Left renal pelvis (tissue), 4 donors: ENCODE results near the gene PTDSS2. TPM values are rescaled to one million over a fixed set of nuclear protein-coding genes. Genes with fewer than 3 reads are reported as not detected.
"Not testable (repeated sequence)": the region's sequence is repeated elsewhere in the genome, so short reads cannot be mapped to it uniquely, and the experiment has no call there.

Source experiments
- DNase-seq, 4 donors: peaks; one replicate each; pipeline ENCODE4 v3.0.0-alpha.2; 2013; ENCODE audit warnings: low read depth in 4 of 4, low spot score in 3 of 4
- polyA plus RNA-seq, 4 donors: library from polyadenylated mRNA; unstranded; fragments of 120-200 nt; gene quantifications; one replicate each; pipeline ENCODE4 v1.2.1, GENCODE V29; 2013; ENCODE audit not compliant: insufficient read length in 4 of 4

The PTDSS2 gene
- polyA plus RNA-seq, 4 donors: 22.9 to 46.4 (median 31.0) TPM

DNA sequence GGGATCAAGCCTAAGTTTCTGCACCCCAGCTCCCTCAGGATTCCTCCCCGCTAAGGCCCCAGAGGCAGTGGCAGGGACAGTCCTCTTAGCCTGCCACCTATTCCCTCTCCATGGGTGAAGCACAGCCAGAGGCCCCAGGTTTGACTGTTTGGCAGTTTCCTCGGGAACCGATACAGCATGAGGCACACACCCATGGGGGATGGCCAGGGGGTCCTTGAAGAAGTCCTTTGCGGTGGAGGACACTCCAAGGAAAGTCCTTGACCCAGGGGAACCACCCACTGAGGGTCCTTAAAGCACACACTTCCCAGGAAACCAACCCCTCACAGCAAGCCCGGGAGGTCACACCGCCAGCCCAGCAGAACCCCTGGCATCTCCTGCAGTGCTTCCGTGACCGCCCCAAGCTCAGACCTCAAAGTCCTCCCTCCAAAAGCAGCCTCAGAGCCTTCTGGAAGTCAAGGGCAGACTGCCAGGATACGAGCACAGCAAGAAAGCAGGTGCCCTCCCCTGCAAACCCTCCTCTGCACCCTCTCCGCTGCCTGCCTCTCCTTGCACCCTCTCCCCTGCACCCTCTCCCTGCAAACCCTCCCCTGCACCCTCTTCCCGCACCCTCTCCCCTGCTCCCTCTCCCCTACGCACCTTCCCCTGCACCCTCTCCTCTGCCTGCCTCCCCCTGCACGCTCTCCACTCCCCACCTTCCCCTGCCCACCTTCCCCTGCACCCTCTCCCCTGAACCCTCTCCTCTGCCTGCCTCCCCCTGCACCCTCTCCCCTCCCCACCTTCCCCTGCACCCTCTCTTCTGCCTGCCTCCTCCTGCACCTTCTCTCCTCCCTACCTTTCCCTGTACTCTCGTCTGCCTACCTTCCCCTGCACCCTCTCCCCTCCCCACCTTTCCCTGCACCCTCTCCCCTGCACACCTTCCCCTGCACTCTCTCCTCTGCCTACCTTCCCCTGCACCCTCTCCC, 36.7 kb upstream of the PTDSS2 start:
- no peak for DNase-seq

DNA sequence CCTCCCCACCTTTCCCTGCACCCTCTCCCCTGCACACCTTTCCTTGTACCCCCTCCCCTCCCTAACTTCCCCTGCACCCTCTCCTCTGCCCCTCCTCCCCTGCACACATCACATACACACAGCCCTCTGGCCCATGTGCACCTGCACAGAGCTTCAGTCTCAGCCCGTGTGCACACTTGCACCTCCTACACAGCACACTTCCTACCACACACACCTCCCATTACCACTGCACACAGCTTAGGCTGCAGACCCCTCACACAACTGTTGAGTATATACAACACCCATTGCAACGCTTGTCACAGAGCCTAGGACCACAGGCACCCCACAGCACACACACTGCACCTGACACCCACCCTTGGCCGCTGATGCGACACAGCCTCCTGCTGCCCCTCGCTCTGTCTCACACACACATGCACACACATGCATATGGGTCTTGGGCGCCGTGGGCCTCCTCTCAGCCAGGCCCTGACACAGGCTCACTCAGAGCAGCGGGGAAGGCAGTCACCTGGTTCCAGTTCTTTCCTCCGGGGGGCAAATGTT, 35.7 kb upstream of the PTDSS2 start:
- DNase-seq: no peak

DNA sequence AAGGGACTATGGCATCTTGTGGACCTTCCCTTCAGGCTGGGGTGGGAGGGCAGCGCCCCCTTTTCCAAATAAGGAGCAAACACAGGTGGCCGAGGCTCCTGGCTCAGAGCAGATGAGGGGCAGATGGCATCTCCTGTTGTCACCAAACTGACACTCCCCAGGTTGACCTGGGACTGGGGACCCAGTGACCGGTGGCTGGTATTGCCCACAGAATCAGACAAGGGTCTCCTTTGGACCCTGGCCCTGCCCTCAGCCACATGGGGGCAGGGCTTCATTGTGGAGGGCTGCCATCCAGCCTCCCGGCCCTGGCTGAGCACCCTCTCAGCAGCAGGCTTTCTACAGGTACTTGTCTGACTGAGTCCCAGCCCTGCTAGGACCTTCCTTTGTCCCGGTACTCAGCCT, 34.4 kb upstream of the PTDSS2 start:
- DNase-seq: no peak

DNA sequence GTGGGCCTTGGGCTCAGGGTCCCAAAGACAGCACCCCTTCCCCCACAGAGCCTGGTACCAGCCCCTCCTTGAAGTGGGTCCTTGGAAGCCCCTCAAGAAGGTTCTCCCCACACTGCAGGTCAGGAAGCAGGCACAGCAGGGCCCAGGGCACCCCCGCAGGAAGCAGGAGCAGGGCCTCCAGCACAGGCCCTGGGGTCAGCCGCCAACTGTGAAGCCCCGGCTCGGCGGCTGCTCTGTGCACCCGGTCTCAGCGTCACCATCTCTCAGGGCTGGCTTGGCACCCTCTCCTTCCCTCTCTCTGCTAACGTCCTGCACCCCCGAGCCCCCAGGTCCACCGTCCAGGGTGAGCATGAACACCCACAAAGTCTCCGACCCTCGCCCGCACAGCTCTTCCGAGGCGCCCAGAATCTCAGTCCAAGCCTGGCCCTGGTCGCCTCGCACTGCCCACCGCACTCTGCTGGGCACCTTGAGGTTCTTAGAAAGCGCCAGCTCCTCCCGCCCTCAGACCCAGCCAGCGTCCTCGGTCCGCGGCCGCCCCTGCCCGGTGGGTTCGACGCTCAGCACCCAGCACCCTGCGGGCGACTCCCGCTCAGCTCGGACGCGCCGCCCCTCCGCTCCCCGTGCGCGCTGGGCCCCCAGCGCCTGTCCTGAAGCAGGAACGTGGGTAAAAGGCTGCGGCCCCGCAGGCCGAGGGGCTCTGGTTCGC, 33.9 kb upstream of the PTDSS2 start:
- no peak for DNase-seq

DNA sequence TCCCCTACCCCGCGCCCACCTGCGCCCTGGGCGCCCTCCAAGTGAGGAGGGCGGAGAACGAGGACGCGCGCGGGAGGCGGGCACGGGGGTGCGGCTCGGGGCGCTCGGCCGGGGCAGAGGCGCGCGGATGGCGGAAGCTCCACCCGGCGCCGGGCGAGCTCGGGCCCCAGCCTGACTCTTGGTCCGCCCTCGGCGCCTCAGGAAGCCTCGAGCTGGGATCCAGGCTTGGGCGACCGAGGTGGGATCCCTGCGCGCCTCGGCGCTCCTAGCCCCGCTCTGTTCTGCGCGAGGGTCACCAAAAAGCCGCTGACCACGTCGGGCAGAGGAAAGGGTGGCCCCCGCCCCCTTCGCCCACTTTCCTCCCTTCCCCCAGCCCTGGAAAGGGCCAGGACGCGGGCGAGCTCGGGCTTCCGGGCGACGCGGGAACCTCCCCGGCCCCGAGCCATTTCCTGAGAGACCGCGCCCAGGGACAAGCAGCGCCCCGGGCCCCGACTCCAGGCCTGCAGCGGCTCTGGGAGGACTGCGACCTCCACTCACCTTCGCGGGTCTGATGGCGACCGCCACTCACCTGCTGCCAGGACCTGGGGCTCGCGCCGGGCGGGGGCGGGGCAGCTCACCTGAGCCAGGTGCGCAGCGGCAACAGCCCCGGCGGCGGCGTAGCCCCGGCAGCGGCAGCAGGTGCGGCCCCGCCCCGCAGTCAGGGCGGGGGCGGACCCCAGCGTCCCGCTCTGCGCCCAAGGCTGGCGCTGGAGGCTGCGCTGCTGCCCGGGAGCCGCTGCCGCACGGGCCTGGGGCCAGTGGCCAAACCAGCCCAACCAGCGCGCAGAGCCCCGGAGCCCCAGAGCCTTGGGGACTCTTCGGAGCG, 33.1 kb upstream of the PTDSS2 start:
- no peak for DNase-seq

DNA sequence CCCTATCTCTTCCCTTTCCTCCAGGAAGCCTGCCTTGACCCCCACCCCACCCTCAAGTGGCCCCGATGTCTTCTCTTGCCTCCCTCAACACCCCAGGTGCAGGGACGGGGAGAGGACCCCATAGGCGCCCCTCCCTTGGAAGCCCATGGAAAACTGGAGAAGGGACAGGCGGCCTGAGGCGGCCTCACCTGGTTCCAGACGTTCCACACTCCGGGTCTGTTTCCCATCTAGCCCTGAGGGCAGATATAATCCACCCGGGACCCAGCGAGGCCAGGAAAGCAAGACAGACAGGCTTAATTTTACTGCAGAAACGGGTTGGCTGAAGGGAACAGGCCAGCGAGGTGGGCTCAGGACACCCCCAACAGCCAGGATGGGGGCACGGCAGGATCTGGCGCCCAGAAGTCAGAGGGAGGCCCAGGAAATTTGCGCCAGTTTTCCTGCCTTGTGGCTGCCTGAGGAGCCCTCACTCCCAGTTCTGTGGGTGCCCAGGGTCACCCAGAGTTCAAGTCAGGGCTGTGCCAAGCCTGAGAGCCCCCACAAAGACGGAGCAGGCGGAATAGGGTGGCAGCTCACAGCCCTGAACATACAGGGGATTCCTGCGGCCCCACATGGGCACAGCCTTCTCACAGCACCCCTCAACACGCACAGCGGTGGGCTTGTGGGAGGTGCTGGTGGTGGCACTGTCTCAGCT, 32.3 kb upstream of the PTDSS2 start:
- DNase-seq: no peak

DNA sequence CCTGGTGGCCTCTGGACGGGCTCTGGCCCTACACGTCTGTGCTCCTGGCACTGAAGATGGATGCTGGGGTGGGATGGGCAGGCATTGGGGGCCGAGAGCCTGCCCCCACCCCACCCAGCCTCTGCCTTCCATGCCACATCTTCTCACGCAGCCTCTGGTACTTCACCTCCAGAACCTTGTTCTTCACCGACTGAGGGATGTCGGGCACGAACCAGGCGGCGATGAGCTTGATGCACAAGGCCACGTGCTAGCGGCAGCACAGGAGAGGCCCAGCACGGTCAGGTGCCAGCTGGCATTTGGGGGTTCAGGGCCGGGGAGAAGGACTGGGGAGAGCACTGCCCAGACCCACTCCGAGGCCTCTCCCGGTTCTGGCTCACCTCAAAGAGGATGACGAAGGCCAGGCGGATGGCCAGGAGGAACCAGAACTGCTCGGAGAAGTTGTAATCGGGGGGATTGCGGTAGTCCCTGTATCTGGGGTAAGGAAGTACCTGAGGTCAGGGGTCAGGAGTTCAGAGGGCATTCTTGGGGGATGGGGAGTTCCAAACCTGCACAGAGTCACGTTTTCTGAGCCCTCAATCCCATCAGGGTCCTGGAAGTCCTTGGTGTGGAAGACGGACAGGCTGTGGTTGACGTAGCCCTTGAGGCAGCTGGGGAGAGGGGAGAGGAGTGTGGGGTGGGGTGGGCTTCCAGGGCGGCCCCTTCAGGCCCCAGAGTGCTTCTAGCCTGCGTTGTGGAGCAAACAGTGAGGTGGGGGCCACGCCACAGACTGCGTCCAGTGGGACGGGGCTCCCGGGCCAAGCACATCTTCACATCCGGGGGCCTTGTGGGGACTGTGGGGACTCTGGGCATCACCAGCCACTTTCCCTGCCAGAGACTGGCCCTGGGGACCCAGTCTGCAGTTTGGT, 31.5 kb upstream of the PTDSS2 start:
- no peak for DNase-seq

DNA sequence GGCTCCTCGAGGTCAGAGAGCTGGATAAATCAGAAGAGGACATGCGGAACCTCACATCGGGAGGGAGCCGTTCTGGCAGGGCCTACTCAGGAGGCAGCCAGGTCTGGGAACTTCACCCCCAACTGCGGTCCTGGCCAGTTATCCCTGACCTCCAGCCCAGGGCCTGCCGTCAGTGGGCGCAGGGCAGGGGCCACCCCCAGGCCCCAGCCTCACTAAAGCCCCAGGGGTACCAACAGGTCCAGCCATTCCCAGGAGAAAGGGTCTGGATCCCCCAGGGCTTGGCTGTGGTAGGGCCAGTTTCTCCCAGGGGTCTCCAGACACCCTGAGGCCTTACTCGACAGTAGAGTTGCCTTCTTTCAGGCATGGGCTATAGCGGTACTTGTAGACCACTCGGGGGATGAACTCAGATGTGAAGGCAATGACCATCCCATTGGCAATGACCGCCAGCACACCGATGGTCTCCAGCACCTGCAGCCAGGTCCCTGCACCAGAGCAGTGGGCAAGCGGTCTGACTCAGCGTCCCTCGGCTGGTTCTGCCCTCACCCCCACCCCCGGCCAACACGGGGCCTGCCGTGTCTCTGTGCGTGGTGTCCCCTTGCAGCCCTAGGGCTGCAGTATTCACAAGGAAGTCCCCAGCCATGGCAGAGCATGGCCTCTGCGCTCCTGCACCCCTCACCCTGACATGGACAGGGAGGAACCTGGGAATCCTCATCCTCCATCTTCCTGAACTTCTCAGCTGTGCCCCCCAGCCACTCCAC, 30.7 kb upstream of the PTDSS2 start:
- DNase-seq: no peak

DNA sequence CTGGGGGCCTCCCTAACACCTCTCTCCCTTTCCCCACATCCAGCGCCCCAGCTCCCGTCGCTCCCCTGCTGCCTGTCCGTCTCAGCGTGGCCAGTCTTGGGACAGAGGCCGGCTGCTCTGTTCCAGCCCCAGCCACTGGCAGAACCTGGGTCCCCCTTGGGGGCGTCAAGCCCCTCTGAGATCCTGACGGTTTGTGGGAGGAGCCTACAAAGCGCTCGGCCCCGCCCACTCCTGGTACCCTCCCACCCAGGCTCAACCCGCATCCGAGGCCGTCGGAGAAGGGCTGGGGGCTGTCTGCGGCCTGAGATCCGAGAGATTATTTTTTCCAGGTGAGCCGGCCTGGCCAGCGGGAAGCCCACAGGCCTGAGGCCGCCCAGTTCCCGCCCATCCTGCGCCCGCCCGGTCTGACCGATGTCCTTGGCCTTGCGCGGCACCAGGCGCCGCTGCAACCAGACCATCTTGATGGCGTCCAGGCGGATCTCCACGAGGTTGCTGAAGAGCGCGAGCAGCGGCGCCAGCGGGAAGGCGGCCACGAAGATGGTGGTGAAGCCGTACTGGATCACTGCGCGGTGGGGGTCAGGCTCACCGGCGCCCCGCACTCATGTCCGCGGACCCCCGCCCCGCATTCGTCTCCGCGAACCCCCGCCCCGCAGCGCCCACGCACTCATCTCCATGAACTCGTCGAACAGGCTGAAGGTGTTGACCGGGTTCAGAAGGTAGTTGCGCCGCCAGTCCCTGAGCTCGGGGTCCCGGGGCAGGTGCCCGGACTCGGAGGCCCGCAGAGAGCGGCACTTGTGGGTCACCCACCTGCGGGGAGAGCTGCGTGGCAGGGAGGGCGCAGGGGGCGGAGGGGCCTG, 29.8 kb upstream of the PTDSS2 start:
- DNase-seq: no peak

DNA sequence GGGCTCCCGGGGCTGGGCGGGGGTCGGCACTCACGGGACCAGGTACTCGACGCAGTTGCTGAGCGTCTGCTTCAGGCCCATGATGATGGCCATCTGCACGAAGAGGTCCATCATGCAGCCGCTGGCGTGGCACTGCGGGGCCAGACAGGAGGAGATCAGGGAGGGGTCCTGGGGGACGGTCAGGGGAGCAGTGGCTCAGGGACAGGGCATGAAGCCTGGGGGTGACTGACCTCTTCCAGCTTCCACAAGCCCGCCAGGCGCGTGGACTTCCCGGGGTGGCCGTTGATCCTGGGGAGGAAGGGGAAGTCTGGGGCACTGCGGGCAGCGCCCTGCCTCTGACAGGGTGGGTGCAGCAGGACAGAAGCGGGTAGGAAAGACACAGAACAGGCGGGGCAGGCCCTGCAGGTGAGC, 29.2 kb upstream of the PTDSS2 start:
- no peak for DNase-seq

DNA sequence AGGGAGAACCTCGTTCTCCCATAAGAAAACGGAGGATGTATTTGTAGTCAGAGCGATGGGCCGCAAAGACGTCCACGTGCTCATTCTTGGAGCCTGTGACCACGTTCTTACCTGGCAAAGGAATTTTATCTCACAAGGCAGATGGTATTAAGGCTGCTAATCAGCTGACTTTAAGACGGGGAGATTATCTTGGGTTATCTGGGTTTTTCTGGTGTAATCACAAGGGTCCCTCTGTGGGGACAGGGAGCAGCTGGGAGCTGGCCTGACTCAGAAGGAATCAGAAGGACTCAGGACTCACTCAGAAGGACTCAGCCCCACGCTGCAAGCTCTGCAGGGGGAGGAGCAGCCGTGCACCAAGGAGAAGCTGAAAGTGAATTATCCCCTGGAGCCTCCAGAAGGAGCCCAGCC, 27.8 kb upstream of the PTDSS2 start:
- no peak for DNase-seq

DNA sequence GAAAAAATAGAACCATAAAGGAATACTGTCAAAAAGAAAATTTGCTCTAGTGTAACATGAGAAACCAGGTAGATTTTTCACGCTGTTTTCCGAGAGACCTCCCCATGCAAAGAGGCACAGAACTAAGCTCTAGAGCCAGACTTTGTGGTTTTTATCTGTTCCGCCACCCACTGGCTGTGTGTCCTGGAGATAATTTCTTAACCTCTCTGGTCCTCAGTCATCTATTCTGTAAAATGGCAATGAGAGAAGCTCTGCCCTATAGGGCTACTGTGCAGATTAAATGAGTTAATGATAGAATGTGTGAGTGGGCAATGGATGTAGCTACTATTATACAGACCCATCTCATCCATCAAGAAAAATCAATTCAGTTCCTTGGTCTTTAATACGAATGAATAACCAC, 25.8 kb upstream of the PTDSS2 start:
- DNase-seq: no peak

DNA sequence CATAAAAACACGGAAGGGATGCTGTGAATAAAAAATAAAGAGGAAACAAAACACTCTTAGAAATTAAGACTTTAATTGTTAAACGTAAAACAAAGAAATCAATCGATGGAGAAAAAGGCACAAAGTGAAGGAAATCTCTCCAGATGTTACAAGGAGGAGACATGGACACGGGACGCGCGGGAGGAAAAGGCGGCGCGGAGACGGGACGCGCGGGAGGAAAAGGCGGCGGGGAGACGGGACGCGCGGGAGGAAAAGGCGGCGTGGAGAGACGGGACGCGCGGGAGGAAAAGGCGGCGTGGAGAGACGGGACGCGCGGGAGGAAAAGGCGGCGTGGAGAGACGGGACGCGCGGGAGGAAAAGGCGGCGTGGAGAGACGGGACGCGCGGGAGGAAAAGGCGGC, 25.3 kb upstream of the PTDSS2 start:
- not testable (repeated sequence) for DNase-seq

DNA sequence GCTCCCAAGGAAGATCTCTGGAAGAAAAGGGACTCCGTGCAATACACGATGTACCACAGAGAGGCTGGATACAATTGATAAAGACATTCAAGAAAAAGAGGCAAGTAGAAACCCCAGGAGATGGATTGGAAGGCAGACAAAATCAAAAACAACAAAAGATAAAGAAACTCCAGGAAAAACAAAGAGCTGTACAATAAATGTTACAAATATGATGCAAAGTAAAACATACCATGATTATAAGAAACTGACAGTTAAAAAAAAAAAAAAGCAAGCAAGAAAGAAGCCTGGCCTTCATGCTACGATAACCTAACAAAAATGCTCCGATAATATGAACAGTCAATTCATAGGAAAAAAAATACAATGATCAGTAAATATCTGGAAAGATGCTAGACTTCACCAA, 24.8 kb upstream of the PTDSS2 start:
- no peak for DNase-seq

DNA sequence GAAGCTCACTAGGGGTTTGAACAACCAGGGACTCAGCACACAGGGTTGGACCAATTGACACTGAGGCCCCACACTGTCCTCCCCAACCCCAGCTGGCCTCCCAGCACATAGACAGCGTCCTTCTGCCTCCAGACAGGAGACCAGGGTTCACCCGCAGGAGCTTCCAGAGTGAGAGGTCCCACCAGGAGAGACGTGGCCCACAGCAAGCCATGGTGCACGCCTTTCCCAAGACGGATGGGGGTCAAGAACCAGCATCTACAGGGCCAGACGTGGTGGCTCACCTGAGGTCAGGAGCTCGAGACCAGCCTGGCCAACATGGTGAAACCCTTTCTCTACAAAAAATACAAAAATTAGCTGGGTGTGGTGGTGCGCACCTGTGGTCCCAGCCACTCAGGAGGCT, 23.2 kb upstream of the PTDSS2 start:
- DNase-seq: no peak

DNA sequence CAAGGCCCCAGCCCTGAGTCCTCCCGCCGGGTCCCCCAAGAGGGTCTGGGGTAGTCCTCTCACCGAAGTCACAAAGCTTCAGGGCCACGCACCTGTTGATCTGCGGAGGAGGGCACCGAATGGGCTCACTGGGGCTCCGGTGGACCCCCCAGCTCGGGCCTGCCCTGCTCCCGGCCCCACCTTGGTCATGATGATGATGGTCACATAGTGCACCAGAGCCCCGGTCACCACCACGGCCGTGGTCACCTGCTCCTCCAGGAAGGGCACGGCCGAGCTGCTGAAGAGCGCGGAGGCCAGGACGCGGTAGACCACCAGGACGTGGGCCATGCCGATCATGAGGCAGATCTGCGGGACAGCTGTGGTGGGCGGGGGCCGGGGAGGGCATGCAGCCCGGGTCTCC, 21.8 kb upstream of the PTDSS2 start:
- DNase-seq: no peak

DNA sequence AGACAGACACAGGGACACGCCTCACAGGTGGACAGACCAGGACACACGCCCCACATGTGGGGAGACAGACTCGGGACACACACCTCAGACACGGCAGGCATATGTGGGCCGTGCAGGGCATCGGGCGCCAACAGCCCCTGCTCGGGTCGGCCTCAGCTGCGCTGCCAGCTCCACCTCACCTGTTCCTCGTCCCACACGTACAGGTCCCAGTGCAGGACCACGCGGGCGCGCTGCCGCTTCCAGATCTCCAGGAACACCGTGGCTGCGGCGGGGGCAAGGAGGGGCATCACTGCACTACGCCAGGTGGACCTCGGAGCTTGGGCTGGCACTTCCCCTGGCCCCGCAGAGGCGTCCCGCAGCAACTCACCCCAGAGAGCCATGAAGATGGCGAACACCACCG, 20.7 kb upstream of the PTDSS2 start:
- DNase-seq: no peak
